Neuronal stem cell (in vitro differentiated cells): ENCODE measurements around the gene PLXNA4.

ENCODE experiments used
- DNase-seq: peaks from one replicate; pipeline ENCODE4 v3.0.0-alpha.2; 2013; ENCODE audit warnings: low spot score
- H2AFZ ChIP-seq: one replicate; pipeline ENCODE4 v1.6.1; 2013; ENCODE audit warnings: mild to moderate bottlenecking, low read length, inconsistent platforms
- H2AK5ac ChIP-seq: 2 replicates; pipeline ENCODE4 v1.6.1; 2013; ENCODE audit warnings: low read depth, mild to moderate bottlenecking, inconsistent platforms, low read length, moderate library complexity, mixed read lengths
- H2BK120ac ChIP-seq: 2 replicates; pipeline ENCODE4 v1.6.1; 2013; ENCODE audit warnings: low read depth, mild to moderate bottlenecking, inconsistent platforms, low read length, moderate library complexity, mixed read lengths
- H2BK12ac ChIP-seq: one replicate; pipeline ENCODE4 v1.6.1; 2013; ENCODE audit warnings: low read length, inconsistent platforms
- H2BK15ac ChIP-seq: 2 replicates; pipeline ENCODE4 v1.6.1; 2013; ENCODE audit warnings: mild to moderate bottlenecking, low read length, inconsistent platforms, mixed read lengths
- H2BK5ac ChIP-seq: one replicate; pipeline ENCODE4 v1.6.1; 2013; ENCODE audit warnings: inconsistent platforms, mild to moderate bottlenecking, low read length, moderate library complexity
- H3K14ac ChIP-seq: one replicate; pipeline ENCODE4 v1.6.1; 2013; ENCODE audit warnings: low read length, inconsistent platforms
- H3K18ac ChIP-seq: 2 replicates; pipeline ENCODE4 v1.6.1; 2013; ENCODE audit warnings: low read length, inconsistent platforms
- H3K23ac ChIP-seq: 2 replicates; pipeline ENCODE4 v1.6.1; 2013; ENCODE audit warnings: low read depth, mild to moderate bottlenecking, mixed read lengths, low read length, inconsistent platforms; ENCODE audit not compliant: poor library complexity
- H3K27ac ChIP-seq: replicated peaks from 3 replicates; pipeline ENCODE4 v1.5.1; 2013; ENCODE audit warnings: low read length, inconsistent platforms
- H3K27me3 ChIP-seq, 3 experiments: 2 replicates each; pipeline ENCODE4 v1.6.1; 2013; ENCODE audit warnings: low read length in 3 of 3, mild to moderate bottlenecking in 2 of 3, inconsistent platforms in 1 of 3, low read depth in 1 of 3, mixed read lengths in 1 of 3, moderate library complexity in 1 of 3; ENCODE audit not compliant: control insufficient read depth in 3 of 3, insufficient read depth in 3 of 3
- H3K36me3 ChIP-seq, 2 donors: replicated peaks in 1 of 2; 2 replicates each; pipeline ENCODE4 v1.6.1; 2013; ENCODE audit warnings: low read length in 2 of 2; ENCODE audit not compliant: control insufficient read depth in 2 of 2, insufficient read depth in 2 of 2
- H3K4ac ChIP-seq: 2 replicates; pipeline ENCODE4 v1.6.1; 2013; ENCODE audit warnings: inconsistent platforms, mild to moderate bottlenecking, low read length, moderate library complexity
- H3K4me1 ChIP-seq, 2 donors: 1 replicate in 1 of 2; 2 replicates in 1 of 2; pipeline ENCODE4 v1.6.1; 2013; ENCODE audit warnings: low read length in 2 of 2, low read depth in 1 of 2; ENCODE audit not compliant: control insufficient read depth in 2 of 2, insufficient read depth in 1 of 2
- H3K4me2 ChIP-seq: one replicate; pipeline ENCODE4 v1.6.1; 2013; ENCODE audit warnings: mild to moderate bottlenecking, low read length, inconsistent platforms; ENCODE audit not compliant: insufficient read depth, poor library complexity, severe bottlenecking
- H3K4me3 ChIP-seq, 2 donors: 2 replicates each; pipeline ENCODE4 v1.5.1; 2013; ENCODE audit warnings: low read length in 2 of 2, mild to moderate bottlenecking in 2 of 2, inconsistent platforms in 1 of 2, moderate library complexity in 1 of 2
- H3K79me1 ChIP-seq: one replicate; pipeline ENCODE4 v1.6.1; 2013; ENCODE audit warnings: low read depth, mild to moderate bottlenecking, inconsistent platforms, low read length, moderate library complexity
- H3K9ac ChIP-seq: one replicate; pipeline ENCODE4 v1.6.1; 2013; ENCODE audit warnings: mild to moderate bottlenecking, low read depth, low read length, inconsistent platforms; ENCODE audit not compliant: poor library complexity
- H3K9me3 ChIP-seq, 2 donors: replicated peaks in 1 of 2; 2 replicates each; pipeline versions ENCODE3 to v1.6.1; 2013; ENCODE audit warnings: low read length in 2 of 2, mild to moderate bottlenecking in 2 of 2, inconsistent platforms in 1 of 2, low read depth in 1 of 2, mixed read lengths in 1 of 2, moderate library complexity in 1 of 2; ENCODE audit not compliant: control insufficient read depth in 2 of 2, insufficient read depth in 1 of 2
- H4K8ac ChIP-seq: one replicate; pipeline ENCODE4 v1.6.1; 2013; ENCODE audit warnings: low read depth, mild to moderate bottlenecking, inconsistent platforms, low read length, moderate library complexity
- H4K91ac ChIP-seq: one replicate; pipeline ENCODE4 v1.6.1; 2013; ENCODE audit warnings: low read length, low read depth, mild to moderate bottlenecking, inconsistent platforms; ENCODE audit not compliant: poor library complexity
- WGBS, 2 donors: extraction: QIAGEN DNeasy Blood & Tissue Kit; methylation state at CpG; one replicate each; pipeline ENCODE4 v1.1.7; 2013; ENCODE audit warnings: missing lambda C conversion rate in 2 of 2, mixed read lengths in 1 of 2; ENCODE audit not compliant: insufficient read length in 2 of 2, insufficient replicate concordance in 1 of 2; ENCODE audit errors: extremely low coverage in 2 of 2; 5-methylcytosine and 5-hydroxymethylcytosine counted together

Gene PLXNA4

GRCh38 chr7:132434041-132434440 is 142.2 kb downstream of the PLXNA4 start:
- no CpG with 5 or more reads among the region's 7 CpGs for WGBS, 2 donors

GRCh38 chr7:132433301-132433700 is 143.0 kb downstream of the PLXNA4 start:
- no peak overlapping the region for H4K8ac ChIP-seq
- no peak overlapping the region for H2BK5ac ChIP-seq
- no peak overlapping the region for H4K91ac ChIP-seq
- H3K36me3 ChIP-seq = no peaks in the 10 kb centered on the region
- no peak overlapping the region for H3K27ac ChIP-seq
- H3K23ac ChIP-seq = no peak overlapping the region
- H3K27me3 ChIP-seq = no peaks in the 10 kb centered on the region
- H3K4me3 ChIP-seq = no peak overlapping the region
- no peak for DNase-seq
- no peak overlapping the region for H3K14ac ChIP-seq
- H3K4me2 ChIP-seq = no peak overlapping the region
- H3K4ac ChIP-seq = no peak overlapping the region
- peaks cover 0 to 10% of the 10 kb centered on the region in 2 donors for H3K4me1 ChIP-seq
- H2BK120ac ChIP-seq = no peak overlapping the region
- no peak overlapping the region for H2AFZ ChIP-seq
- no peak overlapping the region for H2BK12ac ChIP-seq
- no peak overlapping the region for H3K9ac ChIP-seq
- no peak overlapping the region for H2BK15ac ChIP-seq
- H3K79me1 ChIP-seq = no peaks in the 10 kb centered on the region
- no peaks in the 10 kb centered on the region for H3K9me3 ChIP-seq
- no peak overlapping the region for H2AK5ac ChIP-seq
- H3K18ac ChIP-seq = no peak overlapping the region
- no CpG with 5 or more reads among the region's 2 CpGs for WGBS, 2 donors

More at GRCh38 chr7:132434041-132434440, 142.2 kb downstream of the PLXNA4 start:
- H3K9ac ChIP-seq = no peak overlapping the region
- no peak overlapping the region for H2BK15ac ChIP-seq
- H3K27me3 ChIP-seq = no peaks in the 10 kb centered on the region
- H3K27ac ChIP-seq = no peak overlapping the region
- H3K4me3 ChIP-seq = no peak overlapping the region
- H3K9me3 ChIP-seq = no peaks in the 10 kb centered on the region
- peaks cover 0 to 10% of the 10 kb centered on the region in 2 donors for H3K4me1 ChIP-seq
- DNase-seq = no peak
- no peak overlapping the region for H3K14ac ChIP-seq
- no peak overlapping the region for H2AFZ ChIP-seq
- H2BK12ac ChIP-seq = no peak overlapping the region
- H3K36me3 ChIP-seq = no peaks in the 10 kb centered on the region
- no peak overlapping the region for H4K8ac ChIP-seq
- H3K23ac ChIP-seq = no peak overlapping the region
- H2BK5ac ChIP-seq = no peak overlapping the region
- no peak overlapping the region for H3K4ac ChIP-seq
- no peaks in the 10 kb centered on the region for H3K79me1 ChIP-seq
- H3K18ac ChIP-seq = no peak overlapping the region
- no peak overlapping the region for H3K4me2 ChIP-seq
- no peak overlapping the region for H4K91ac ChIP-seq
- no peak overlapping the region for H2BK120ac ChIP-seq
- no peak overlapping the region for H2AK5ac ChIP-seq

GRCh38 chr7:132430861-132431822 is 145.1 kb downstream of the PLXNA4 start:
- WGBS, 2 donors = no CpG with 5 or more reads among the region's 13 CpGs
- Histone ChIP-seq H2BK120ac (no peak overlapping the region), H3K79me1 (no peaks in the 10 kb centered on the region)

GRCh38 chr7:132430041-132430855 is 146.0 kb downstream of the PLXNA4 start:
- no peak overlapping the region for H3K9ac ChIP-seq
- H2BK15ac ChIP-seq = no peak overlapping the region
- no peak overlapping the region for H2BK120ac ChIP-seq
- no peak overlapping the region for H3K14ac ChIP-seq
- no peaks in the 10 kb centered on the region for H3K79me1 ChIP-seq
- H2AFZ ChIP-seq = no peak overlapping the region
- no peak overlapping the region for H3K4me2 ChIP-seq
- H4K8ac ChIP-seq = no peak overlapping the region
- no peak overlapping the region for H2BK5ac ChIP-seq
- DNase-seq = no peak
- WGBS, 2 donors = no CpG with 5 or more reads among the region's 4 CpGs
- no peaks in the 10 kb centered on the region for H3K27me3 ChIP-seq
- no peak overlapping the region for H3K4ac ChIP-seq
- no peak overlapping the region for H3K4me3 ChIP-seq
- H3K9me3 ChIP-seq = no peaks in the 10 kb centered on the region
- no peaks in the 10 kb centered on the region for H3K36me3 ChIP-seq
- no peak overlapping the region for H2BK12ac ChIP-seq
- peaks cover 0 to 12% of the 10 kb centered on the region in 2 donors for H3K4me1 ChIP-seq
- H3K18ac ChIP-seq = no peak overlapping the region
- no peak overlapping the region for H3K23ac ChIP-seq
- H4K91ac ChIP-seq = no peak overlapping the region
- no peak overlapping the region for H2AK5ac ChIP-seq
- no peak overlapping the region for H3K27ac ChIP-seq

More at GRCh38 chr7:132430861-132431822, 145.1 kb downstream of the PLXNA4 start:
- H2AFZ ChIP-seq = no peak overlapping the region
- H4K8ac ChIP-seq = no peak overlapping the region
- no peak overlapping the region for H3K18ac ChIP-seq
- DNase-seq = no peak
- H3K4ac ChIP-seq = no peak overlapping the region
- no peaks in the 10 kb centered on the region for H3K9me3 ChIP-seq
- no peak overlapping the region for H3K4me3 ChIP-seq
- no peaks in the 10 kb centered on the region for H3K27me3 ChIP-seq
- H3K4me1 ChIP-seq = peaks cover 0 to 7% of the 10 kb centered on the region in 2 donors
- no peaks in the 10 kb centered on the region for H3K36me3 ChIP-seq
- no peak overlapping the region for H2BK15ac ChIP-seq
- no peak overlapping the region for H2AK5ac ChIP-seq
- H3K23ac ChIP-seq = peak overlapping the region; percentile 2
- H3K14ac ChIP-seq = no peak overlapping the region
- no peak overlapping the region for H2BK12ac ChIP-seq
- no peak overlapping the region for H3K4me2 ChIP-seq
- no peak overlapping the region for H4K91ac ChIP-seq
- no peak overlapping the region for H2BK5ac ChIP-seq
- no peak overlapping the region for H3K9ac ChIP-seq
- H3K27ac ChIP-seq = no peak overlapping the region
